GM23338 (cell line): ENCODE data around the gene FBXW2. TPM values are rescaled to one million over a fixed set of nuclear protein-coding genes. Genes with fewer than 3 reads are reported as not detected.
"Not testable (repeated sequence)": the region's sequence is repeated elsewhere in the genome, so short reads cannot be mapped to it uniquely, and the experiment has no call there.

ENCODE experiments used
- ATAC-seq: fragments of 200-7000 bp; cut with Tn5 transposase; 3 replicates; pipeline ENCODE4 v1.9.1; 2020
- DNase-seq: peaks from one replicate; pipeline ENCODE4 v3.0.0-alpha.2; 2015; ENCODE audit warnings: low spot score
- H2AFZ ChIP-seq: fragments of 200-600 bp; sonication (generic); 2 replicates; pipeline ENCODE4 v1.8.0; 2016; ENCODE audit warnings: antibody characterized with exemption, mild to moderate bottlenecking, moderate library complexity
- H3F3A ChIP-seq: fragments of 200-600 bp; sonication (generic); replicated peaks from 2 replicates; pipeline ENCODE4 v1.8.0; 2017; ENCODE audit warnings: antibody characterized with exemption, mixed run types, low read depth
- H3K27ac ChIP-seq: fragments of 200-600 bp; sonication (generic); 2 replicates; pipeline ENCODE4 v1.6.1; 2016; ENCODE audit warnings: low read depth
- H3K27me3 ChIP-seq: fragments of 200-600 bp; sonication (generic); 2 replicates; pipeline ENCODE4 v1.8.0; 2016; ENCODE audit warnings: mild to moderate bottlenecking, mixed run types, moderate library complexity; ENCODE audit not compliant: insufficient read depth
- H3K36me3 ChIP-seq: fragments of 200-600 bp; sonication (generic); 2 replicates; pipeline ENCODE4 v1.8.0; 2016; ENCODE audit warnings: mild to moderate bottlenecking; ENCODE audit not compliant: insufficient read depth
- H3K4me1 ChIP-seq: fragments of 200-600 bp; sonication (generic); 2 replicates; pipeline ENCODE4 v1.8.0; 2016; ENCODE audit warnings: mild to moderate bottlenecking, moderate library complexity; ENCODE audit not compliant: insufficient read depth
- H3K4me2 ChIP-seq: fragments of 200-600 bp; sonication (generic); 2 replicates; pipeline ENCODE4 v1.7.1; 2017; ENCODE audit warnings: mixed run types
- H3K4me3 ChIP-seq: fragments of 200-600 bp; sonication (generic); 2 replicates; pipeline ENCODE4 v1.6.1; 2016; ENCODE audit warnings: mixed run types
- H3K79me2 ChIP-seq: fragments of 200-600 bp; sonication (generic); replicated peaks from 2 replicates; pipeline ENCODE4 v1.8.0; 2017; ENCODE audit warnings: mild to moderate bottlenecking; ENCODE audit not compliant: insufficient read depth
- H3K9me2 ChIP-seq: fragments of 200-600 bp; sonication (generic); 2 replicates; pipeline ENCODE4 v1.8.0; 2017; ENCODE audit not compliant: insufficient read depth
- H4K20me1 ChIP-seq: fragments of 200-600 bp; sonication (generic); replicated peaks from 2 replicates; pipeline ENCODE4 v1.8.0; 2017; ENCODE audit warnings: mild to moderate bottlenecking; ENCODE audit not compliant: insufficient read depth
- H3K27ac Mint-ChIP-seq: 2 replicates; pipeline ENCODE4 v1.8.0; 2020; ENCODE audit warnings: inconsistent platforms, mild to moderate bottlenecking, moderate library complexity, mixed read lengths
- H3K27me3 Mint-ChIP-seq: 3 replicates; pipeline ENCODE4 v1.8.0; 2022; ENCODE audit warnings: low read depth, mild to moderate bottlenecking, moderate library complexity, mixed read lengths, inconsistent platforms; ENCODE audit not compliant: insufficient read depth, poor library complexity
- H3K36me3 Mint-ChIP-seq: 3 replicates; pipeline ENCODE4 v1.8.0; 2021; ENCODE audit warnings: low read depth, mild to moderate bottlenecking, inconsistent platforms, moderate library complexity, mixed read lengths
- H3K4me1 Mint-ChIP-seq: 3 replicates; pipeline ENCODE4 v1.8.0; 2020; ENCODE audit warnings: mild to moderate bottlenecking, inconsistent platforms, mixed read lengths
- H3K4me3 Mint-ChIP-seq: 3 replicates; pipeline ENCODE4 v1.8.0; 2021; ENCODE audit warnings: moderate library complexity, mild to moderate bottlenecking, inconsistent platforms, mixed read lengths
- H3K9me3 Mint-ChIP-seq: 3 replicates; pipeline ENCODE4 v1.8.0; 2020; ENCODE audit warnings: moderate library complexity, mild to moderate bottlenecking, inconsistent platforms, mixed read lengths
- CTCF ChIP-seq, 2 experiments: fragments of 200-600 bp in 1 of 2; sonication (generic) in 1 of 2; conservative IDR thresholded peaks; 2 replicates each; pipeline versions ENCODE4 v1.5.1 to v1.6.1; 2016 to 2017; ENCODE audit warnings: antibody characterized with exemption in 2 of 2, low read depth in 2 of 2, mild to moderate bottlenecking in 2 of 2, moderate library complexity in 1 of 2
- ETS1 ChIP-seq: IDR thresholded peaks from 2 replicates; pipeline ENCODE4 v1.6.1; 2016; ENCODE audit warnings: antibody characterized with exemption
- NANOG ChIP-seq: IDR thresholded peaks from 2 replicates; pipeline ENCODE4 v1.6.1; 2016; ENCODE audit warnings: antibody characterized with exemption, borderline replicate concordance
- STAT1 ChIP-seq: IDR thresholded peaks from one replicate; pipeline ENCODE4 v1.6.1; 2016; ENCODE audit warnings: antibody characterized with exemption; ENCODE audit not compliant: unreplicated experiment
- ZNF114 ChIP-seq: fragments of 250-450 bp; sonication (Bioruptor Pico); IDR thresholded peaks from 2 replicates; pipeline ENCODE4 v1.5.0; 2020; ENCODE audit warnings: mild to moderate bottlenecking, moderate library complexity
- ZNF331 ChIP-seq: fragments of 250-450 bp; sonication (Bioruptor Pico); IDR thresholded peaks from 2 replicates; pipeline ENCODE4 v1.5.0; 2020; ENCODE audit warnings: low read depth, mild to moderate bottlenecking, moderate library complexity
- ZNF462 ChIP-seq: fragments of 250-450 bp; sonication (Bioruptor Pico); IDR thresholded peaks from 2 replicates; pipeline ENCODE4 v1.5.0; 2020; ENCODE audit warnings: mild to moderate bottlenecking, moderate library complexity
- polyA plus RNA-seq: library from polyadenylated mRNA; unstranded; fragments of >200 nt; fragmentation: Nextera tagmentation; extraction: Ambion mirVana; gene quantifications from 2 replicates; pipeline ENCODE4 v1.2.1, GENCODE V29; 2016
- total RNA-seq: library from RNA; depleted of rRNA; stranded (reverse); fragments of >200 nt; shearing (Covaris generic); gene quantifications from 2 replicates; pipeline ENCODE4 v1.2.3, GENCODE V29; 2014

FBXW2 gene
- total and polyA plus RNA-seq, 2 experiments from 2014 or later = 10.0 to 55.2 TPM

GRCh38 chr9:120807607-120808379, 14.6 kb upstream of the FBXW2 start:
- ATAC-seq (no peak), DNase-seq (no peak)
- no peak overlapping the region for H3K27ac ChIP-seq
- H3K27ac Mint-ChIP-seq = no peak overlapping the region
- H3K36me3 Mint-ChIP-seq = peaks cover 28% of the 10 kb centered on the region
- H3K27me3 ChIP-seq = no peaks in the 10 kb centered on the region
- H2AFZ ChIP-seq = no peak overlapping the region
- H3F3A ChIP-seq = no peaks in the 10 kb centered on the region
- H3K79me2 ChIP-seq = no peaks in the 10 kb centered on the region
- H3K9me2 ChIP-seq = no peaks in the 10 kb centered on the region
- no peaks in the 10 kb centered on the region for H3K36me3 ChIP-seq
- H3K4me3 ChIP-seq = no peak overlapping the region
- H3K4me1 ChIP-seq = no peaks in the 10 kb centered on the region
- TF ChIP-seq STAT1 = no peak
- TF ChIP-seq ZNF114 (CRISPR knock-in tag) = no peak
- TF ChIP-seq CTCF (conservative IDR thresholded peaks at IDR 0.05; ENCODE audit: low read depth in 2 of 2) = no peak
- TF ChIP-seq ETS1 = no peak
- no peak for TF ChIP-seq NANOG
- TF ChIP-seq ZNF331 = no peak
- H3K27me3 Mint-ChIP-seq = peaks cover 2% of the 10 kb centered on the region
- no peak overlapping the region for H3K4me3 Mint-ChIP-seq
- no peaks in the 10 kb centered on the region for H4K20me1 ChIP-seq
- no peaks in the 10 kb centered on the region for H3K4me1 Mint-ChIP-seq
- peaks cover 46% of the 10 kb centered on the region for H3K9me3 Mint-ChIP-seq
- no peak overlapping the region for H3K4me2 ChIP-seq

GRCh38 chr9:120804784-120805363, 11.7 kb upstream of the FBXW2 start:
- not testable (repeated sequence) for H3K27me3 ChIP-seq, H3K4me3 Mint-ChIP-seq, H3K4me2 ChIP-seq, H3F3A ChIP-seq, H3K27me3 Mint-ChIP-seq, DNase-seq, H3K27ac ChIP-seq, H3K9me2 ChIP-seq, H4K20me1 ChIP-seq, H3K4me1 ChIP-seq, ATAC-seq, H3K79me2 ChIP-seq, H3K4me3 ChIP-seq, H3K27ac Mint-ChIP-seq, H3K4me1 Mint-ChIP-seq, H2AFZ ChIP-seq, H3K36me3 ChIP-seq
- Mint-ChIP-seq H3K9me3 (peaks cover 46% of the 10 kb centered on the region), H3K36me3 (peaks cover 28% of the 10 kb centered on the region)

DNA sequence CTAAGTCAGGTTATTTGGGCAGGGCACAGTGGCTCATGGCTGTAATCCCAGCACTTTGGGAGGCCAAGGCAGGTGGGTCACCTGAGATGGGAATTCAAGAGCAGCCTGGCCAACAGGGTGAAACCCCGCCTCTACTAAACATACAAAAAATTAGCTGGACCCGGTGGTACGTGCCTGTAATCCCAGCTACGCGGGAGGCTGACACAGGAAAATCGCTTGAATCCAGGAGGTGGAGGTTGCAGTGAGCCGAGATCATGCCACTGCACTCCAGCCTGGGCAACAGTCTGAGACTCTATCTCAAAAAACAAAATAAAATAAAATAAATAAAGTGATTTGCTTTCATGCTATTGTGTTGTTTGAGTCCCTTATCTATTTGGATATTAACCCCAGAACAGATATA, 8.2 kb upstream of the FBXW2 start:
- no peak overlapping the region for H3K27ac ChIP-seq
- H3K27me3 Mint-ChIP-seq = peaks cover 1% of the 10 kb centered on the region
- ATAC-seq (no peak), DNase-seq (no peak)
- peaks cover 15% of the 10 kb centered on the region for H3K36me3 Mint-ChIP-seq
- no peaks in the 10 kb centered on the region for H3K9me2 ChIP-seq
- no peaks in the 10 kb centered on the region for H3F3A ChIP-seq
- no peak overlapping the region for H3K4me2 ChIP-seq
- no peak overlapping the region for H3K4me3 ChIP-seq
- H3K27me3 ChIP-seq = no peaks in the 10 kb centered on the region
- no peak overlapping the region for H3K4me3 Mint-ChIP-seq
- H3K9me3 Mint-ChIP-seq = peaks cover 24% of the 10 kb centered on the region
- no peaks in the 10 kb centered on the region for H3K4me1 Mint-ChIP-seq
- no peaks in the 10 kb centered on the region for H3K79me2 ChIP-seq
- no peaks in the 10 kb centered on the region for H3K36me3 ChIP-seq
- no peak overlapping the region for H3K27ac Mint-ChIP-seq
- no peaks in the 10 kb centered on the region for H4K20me1 ChIP-seq
- H2AFZ ChIP-seq = no peak overlapping the region
- no peaks in the 10 kb centered on the region for H3K4me1 ChIP-seq
- no peak for TF ChIP-seq ZNF462 (CRISPR knock-in tag)
